8988T (cell line): Measurements from ENCODE around the gene WWOX.

Experiments used
- DNase-seq: peaks from one replicate; pipeline ENCODE4 v3.0.0; 2011

The WWOX gene

DNA sequence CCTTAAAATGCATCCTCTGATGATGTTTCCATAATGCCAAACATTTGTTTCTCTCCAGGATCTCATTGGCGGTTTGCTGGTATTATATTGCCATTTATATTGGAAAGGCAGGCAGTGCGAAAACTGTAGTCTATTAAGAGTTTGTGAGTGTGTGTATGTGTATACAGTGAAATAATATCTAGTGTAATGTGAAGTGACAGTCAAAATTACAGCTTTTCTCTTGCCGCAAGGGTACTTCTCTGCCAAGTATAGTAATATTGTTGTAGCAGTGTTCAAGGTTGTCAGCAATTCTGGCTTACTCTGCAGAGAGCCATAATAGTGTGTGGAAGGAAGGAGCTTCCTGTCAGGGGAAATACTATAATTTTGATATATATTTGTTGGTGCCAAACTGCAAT, 178.6 kb downstream of the WWOX start:
- DNase-seq = no peak

DNA sequence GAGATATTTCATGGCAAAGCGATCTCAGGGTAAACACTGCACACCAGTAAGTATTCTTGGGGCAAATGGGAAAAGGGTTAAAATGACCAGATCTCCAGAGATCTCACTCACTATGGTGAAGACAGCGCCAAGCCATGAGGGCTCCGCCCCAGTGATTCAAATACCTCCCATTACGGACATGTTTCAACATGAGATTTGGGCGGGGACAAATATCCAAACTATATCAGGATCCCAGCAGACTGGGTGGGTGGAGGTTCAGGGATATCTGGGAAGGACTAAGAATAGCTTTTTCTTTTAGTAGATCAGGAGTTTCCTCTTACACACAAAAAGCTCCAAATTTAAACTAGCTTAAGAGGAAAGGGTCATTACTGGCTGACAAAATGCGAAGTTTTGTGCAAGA, 181.7 kb downstream of the WWOX start:
- DNase-seq = no peak

GRCh38 chr16:78283548-78284251, 184.2 kb downstream of the WWOX start:
- DNase-seq = no peak

- no peak for DNase-seq
Observed at GRCh38 chr16:78284326-78284725, 184.9 kb downstream of the WWOX start.

DNA sequence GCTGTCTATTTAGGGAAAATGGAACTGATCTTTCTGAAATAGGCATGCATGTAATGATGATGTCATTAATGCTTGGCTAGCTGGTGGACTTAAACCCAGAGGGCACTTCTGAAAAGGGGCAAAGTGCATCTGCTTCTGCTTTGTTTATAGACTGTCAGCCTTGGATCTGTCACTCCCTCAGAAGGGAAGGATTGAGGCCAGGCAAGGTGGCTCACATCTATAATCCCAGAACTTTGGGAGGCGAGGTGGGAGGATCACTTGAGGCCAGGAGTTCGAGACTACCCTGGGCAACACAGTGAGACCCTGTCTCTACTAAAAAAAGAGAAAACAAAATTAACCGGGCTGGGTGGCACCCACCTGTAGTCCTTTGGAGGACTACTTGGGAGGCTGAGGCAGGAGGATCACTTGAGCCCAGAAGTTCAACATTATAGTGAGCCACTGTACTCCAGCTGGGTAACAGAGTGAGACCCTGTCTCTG, 185.5 kb downstream of the WWOX start:
- no peak for DNase-seq

DNA sequence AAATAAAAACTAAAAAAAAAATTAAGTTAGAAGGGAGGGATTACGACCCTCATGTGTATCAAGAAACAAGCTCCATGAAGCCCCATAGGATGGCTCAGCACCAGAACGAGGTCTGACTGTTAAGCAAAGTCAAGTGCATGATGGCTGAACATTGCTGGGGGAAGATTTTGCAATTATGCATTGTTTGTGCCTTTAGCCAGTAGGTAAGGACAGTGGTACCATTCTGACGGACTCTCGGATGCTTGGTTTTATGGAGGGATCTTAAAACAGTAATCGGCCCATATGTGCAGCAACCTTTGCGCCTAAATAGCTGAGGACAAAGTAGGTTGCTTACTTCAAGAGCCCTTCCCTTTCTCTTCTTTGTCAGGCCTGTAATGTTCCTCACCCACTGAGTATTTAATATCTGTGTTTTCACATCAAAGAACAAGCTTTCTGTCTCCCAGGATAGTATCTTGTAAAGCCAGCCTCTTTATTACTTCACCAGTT, 186.0 kb downstream of the WWOX start:
- no peak for DNase-seq

GRCh38 chr16:78286065-78286464, 186.6 kb downstream of the WWOX start:
- no peak for DNase-seq

DNA sequence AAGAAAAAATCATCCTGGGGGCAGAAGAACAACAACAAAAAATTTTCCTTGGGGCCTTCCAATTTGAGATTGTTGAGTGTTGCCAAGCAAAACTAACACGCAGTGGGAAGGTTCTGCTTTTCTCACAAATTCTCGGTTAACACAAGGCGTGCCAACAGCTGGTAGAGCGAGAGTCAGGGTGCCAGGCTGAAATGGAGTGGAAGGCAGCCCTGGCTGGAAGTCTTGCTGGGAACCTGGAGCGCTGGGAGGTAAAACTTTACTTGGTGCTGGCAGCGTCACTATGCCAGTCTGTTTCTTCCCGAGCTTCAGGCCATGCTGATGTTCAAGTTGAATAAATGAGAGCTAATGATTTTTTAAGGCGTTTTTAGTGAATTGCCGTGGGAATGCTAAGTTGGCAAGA, 189.4 kb downstream of the WWOX start:
- DNase-seq = no peak

DNA sequence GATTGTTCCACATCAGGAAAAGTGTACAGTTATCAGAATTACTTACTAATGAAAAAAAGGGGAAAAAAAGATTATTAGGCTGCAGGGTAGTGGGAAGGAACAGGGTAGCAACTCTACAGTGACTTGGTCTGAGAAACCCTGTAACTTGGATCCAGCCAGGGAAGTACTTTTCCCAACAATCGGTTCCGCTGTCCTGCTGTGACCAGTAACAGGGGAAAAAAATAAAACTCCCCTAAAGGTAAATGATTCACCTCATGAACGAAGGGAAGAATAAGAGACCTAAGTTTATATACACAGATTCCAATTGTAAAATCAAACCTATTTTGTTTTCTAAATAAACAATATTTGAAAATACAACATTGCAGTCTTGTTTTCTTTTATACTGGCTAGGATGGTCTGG, 189.9 kb downstream of the WWOX start:
- no peak for DNase-seq

- no peak for DNase-seq
Observed at GRCh38 chr16:78289844-78290277, 190.4 kb downstream of the WWOX start.

- no peak for DNase-seq
Observed at GRCh38 chr16:78290395-78290794, 190.9 kb downstream of the WWOX start.

DNA sequence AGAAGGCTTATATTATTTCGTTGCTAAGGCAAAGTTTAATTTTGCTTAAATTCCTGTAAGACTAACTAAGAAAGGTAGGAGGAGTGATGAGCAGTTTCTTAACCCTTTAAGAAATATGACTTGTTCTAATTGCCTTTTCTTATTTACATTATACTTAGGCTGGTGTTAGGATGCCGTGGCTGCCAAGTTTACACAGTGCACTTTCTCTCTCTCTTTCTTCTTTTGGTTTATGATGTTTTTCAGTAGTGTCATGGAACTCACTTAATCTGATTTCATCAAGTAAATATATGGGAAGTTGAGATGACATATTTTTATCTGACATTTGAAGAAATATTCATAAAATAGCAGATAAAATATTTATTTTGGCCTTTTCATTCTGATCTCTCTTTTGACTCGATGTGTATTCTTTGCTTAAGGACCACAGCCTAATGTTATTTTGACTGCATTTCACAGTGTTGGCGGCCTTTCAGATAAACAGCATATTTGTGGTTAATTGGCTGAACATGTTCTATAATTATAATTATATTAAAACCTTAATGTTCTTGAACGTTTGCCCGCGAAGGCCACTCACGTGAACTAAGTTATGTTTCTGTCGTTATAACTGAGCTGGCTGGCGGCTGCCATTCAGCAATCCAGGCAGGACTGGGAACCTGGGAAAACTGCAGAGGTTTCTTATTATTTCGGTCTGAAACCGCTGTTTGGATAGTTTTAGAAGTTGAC, 191.6 kb downstream of the WWOX start:
- no peak for DNase-seq

GRCh38 chr16:78291604-78292003, 192.2 kb downstream of the WWOX start:
- no peak for DNase-seq

- DNase-seq = no peak
Observed at GRCh38 chr16:78292086-78292843, 192.8 kb downstream of the WWOX start.

- no peak for DNase-seq
Observed at GRCh38 chr16:78292844-78293380, 193.5 kb downstream of the WWOX start.

DNA sequence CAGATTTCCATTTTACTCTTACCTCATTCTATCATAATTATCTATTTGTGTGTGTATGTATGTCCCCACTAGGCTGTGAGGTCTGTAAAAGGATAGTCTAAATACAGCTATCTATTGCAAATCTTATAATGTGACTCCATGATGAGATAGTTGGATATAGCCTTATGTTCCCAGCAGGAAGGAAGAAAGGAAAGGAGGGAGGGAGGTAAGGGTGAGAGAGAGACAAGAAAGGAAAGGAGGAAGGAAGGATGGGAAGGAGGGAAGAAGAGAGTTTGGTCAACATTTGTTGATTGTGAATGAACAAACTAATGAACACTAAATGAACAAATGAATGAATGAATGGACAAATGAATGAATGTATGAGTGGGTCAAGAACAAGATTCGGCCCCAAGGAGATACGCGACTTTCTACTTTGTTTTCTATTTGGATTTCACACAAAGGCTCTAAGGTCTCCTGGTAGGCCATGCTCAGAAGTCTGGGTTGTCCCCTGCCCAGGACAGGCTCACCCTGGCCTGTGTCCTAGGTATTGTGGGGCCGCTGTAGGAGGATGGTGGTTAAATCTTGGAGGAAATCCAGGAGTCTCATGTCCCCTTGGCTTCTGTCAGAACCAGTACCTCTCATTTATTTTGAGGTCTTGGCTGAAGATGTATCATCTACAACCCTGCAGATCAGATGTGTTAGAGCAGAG, 195.2 kb downstream of the WWOX start:
- DNase-seq = no peak

DNA sequence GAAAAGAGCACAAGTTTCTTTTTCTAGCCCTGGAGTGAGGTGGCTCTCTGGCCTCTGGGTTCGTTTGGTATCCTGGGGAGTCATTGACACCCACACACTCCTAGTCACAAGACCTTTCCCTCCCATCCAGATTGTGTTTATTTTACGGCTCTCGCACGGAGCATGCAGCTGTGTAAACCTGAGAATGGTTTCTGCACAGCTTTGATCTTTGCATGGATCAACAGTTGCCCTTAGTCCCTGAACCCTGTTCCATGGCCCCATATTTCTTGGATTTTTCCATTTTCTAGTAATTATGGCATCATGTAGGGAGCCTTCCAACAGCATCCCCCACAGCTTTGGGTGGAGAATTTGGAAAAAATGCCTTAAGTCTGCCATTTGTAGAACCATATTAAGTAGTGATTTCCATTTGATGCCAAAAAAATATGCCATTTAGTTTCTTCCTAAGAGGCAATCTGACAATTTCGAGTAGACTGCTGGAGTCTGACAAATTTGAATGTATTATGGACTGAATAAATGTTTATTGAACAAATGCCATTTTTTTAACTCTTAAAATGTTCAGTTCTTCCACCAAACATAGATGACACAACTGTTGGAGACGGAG, 197.7 kb downstream of the WWOX start:
- DNase-seq = no peak

- DNase-seq = no peak
Observed at GRCh38 chr16:78298986-78299385, 199.5 kb downstream of the WWOX start.

- DNase-seq = no peak
Observed at GRCh38 chr16:78300469-78300868, 201.0 kb downstream of the WWOX start.

DNA sequence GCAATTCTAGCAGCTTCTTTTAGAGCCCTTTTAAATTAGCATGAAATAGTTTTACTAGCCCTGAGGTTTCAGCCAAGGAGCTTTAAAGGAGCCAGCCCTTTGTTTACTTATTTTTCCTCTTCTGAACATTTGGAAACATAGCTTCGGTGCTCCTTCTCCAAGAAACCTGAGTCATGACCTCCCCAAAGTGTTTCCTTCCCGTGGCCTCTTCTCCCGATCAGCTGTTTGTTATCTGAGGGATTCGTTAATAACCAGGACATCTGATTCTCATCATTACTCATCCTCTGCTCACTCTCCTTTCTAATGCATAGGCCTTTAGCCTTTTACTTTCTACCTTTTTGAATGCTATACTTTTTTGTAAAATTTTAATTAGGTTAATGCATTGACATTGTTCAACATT, 204.5 kb downstream of the WWOX start:
- DNase-seq = no peak

DNA sequence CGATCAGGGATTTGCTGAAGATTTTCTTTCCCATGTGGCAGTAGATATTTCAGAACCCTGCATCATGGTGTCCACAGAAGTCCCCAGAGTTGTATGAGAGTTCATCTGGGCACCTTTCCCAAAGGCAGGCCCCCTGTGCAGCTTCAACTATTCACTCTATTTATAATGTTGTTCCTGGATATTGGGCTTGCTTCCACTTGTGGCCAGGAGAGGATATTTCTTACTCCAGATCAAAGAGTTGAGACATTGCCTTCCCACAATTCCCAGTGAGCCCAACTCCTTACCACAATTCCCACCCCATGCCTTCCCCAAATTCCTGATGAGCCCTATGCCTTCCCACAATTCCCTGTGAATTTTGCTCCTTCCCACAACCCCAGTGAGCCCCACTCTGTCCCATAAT, 206.9 kb downstream of the WWOX start:
- no peak for DNase-seq

DNA sequence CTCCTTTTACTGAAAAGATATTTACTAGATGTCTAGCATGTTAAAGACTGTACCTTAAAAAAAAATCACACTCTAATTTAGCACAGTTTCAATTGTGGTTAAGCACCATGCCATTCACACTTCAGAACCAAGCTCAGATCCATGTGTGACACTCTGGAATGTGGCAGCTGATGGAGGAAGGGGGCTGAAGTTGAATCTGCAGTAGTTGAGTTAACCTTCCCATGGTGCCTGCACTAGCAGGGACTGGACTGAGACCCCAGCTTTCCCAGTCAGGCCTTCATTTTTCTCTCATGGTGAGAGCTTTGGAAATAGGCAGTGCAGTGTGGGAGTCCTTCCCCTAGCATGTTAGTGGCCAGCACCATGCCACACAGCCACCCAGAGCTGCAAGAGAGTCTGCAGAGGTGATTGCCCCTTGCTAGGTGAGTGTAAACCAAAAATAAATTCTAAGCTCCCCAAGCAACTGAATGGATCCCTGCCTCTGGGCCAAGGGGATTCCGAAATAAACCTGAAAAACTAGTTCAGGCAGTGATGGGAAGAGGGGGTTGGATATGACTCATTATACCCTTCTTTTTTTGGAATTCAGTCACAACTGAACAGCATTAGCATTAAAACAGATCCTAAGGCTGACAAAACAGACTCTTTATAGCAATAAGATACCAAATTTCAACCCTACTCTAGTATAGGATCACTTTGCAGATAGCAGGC, 208.5 kb downstream of the WWOX start:
- DNase-seq = no peak
